HTERT RPE-1 (cell line): ENCODE data around the gene ZNF783.
"Not testable (repeated sequence)": the region's sequence is repeated elsewhere in the genome, so short reads cannot be mapped to it uniquely, and the experiment has no call there.

Experiments
- in situ Hi-C: fragments of 300-500 bp; cut with MboI; formaldehyde crosslinking; loops from 4 replicates; pipeline ENCODE4 v1.14.3; 2020; ENCODE audit warnings: low sequenced_read_pairs

Gene ZNF783

DNA sequence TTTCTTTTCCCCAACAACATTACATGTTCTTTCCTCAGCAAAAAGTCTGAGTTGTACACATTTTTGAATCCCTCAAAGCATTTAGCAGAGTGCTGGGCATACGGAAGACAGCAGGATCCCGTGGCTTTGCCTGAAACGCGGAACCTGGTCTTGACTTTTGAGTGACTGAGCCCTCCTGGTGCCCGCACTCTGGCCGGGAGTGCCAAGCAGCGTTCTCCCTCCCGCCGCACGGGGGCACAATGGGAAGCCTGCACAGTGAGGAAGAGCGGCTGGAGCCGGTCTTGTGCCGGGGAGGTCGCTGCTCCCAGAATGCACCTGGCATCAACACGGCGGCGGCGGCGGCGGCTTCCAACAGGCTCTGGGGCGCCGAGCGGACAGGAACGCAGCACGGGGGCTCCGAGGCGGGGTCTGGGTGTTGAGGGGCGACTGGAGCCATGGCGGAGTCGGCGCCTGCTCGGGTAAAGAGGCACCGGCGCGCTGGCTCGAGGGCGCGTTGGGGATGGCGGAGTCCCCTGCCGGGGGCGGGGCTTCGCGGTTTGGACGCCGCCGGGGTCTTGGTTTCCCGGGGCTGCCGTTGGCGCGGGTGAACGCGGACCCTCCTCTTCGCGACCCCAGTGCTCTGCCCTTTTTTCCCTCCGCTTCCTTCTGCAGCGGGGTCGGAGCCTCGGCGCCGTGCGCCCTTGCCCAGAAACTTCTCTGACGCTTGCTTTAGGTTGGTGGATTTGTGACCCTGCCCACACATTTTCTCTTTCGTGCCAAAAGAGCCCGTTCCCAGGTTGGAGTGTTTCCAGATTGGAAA, 22.5 kb upstream of the ZNF783 start, which contains the start of gene ZNF212:
TSS of gene ZNF212 (plus strand) at position 307 of the 799 bp plus-strand sequence. CDS start at position 435, 128 bp downstream.
- in situ Hi-C loops, result no loop called here

DNA sequence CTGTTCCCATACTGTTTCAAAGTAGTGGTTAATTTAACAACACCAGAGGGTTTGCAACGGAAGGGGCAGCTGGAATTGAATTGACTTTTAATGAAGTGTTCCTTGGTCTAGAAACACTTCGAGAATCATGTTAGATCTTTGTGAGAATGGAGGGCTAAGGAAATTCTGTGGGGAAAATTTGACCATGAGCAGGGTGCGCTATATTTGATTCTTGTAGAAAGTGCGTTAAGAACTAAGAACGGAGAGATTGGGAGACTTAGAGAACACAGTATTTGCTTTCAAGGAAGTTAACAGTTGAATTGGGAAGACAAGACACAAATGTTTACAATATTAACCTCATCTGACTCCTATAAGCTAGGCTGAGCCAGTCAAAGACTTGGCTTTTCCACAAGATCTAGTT, 21.4 kb upstream of the ZNF783 start:
- in situ Hi-C loops, result no loop called here

DNA sequence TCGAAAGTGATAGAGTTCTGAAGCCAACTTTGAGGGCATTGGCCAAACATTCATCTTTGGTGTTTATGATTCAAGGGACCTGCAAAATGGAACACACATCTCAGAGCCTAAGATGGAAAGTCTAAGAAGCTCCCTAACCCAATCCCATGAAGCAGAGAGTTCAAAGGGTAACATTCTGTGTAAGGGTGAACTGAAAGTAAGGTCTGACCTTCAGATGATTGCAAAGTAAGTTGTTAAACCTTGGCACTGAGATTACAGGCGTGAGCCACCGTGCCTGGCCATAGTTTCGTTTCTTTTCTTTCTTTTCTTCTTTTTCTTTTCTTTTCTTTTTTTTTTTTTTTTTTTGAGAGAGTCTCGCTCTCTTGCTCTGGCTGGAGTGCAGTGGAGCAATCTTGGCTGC, 20.3 kb upstream of the ZNF783 start:
- in situ Hi-C loops, result no loop called here

DNA sequence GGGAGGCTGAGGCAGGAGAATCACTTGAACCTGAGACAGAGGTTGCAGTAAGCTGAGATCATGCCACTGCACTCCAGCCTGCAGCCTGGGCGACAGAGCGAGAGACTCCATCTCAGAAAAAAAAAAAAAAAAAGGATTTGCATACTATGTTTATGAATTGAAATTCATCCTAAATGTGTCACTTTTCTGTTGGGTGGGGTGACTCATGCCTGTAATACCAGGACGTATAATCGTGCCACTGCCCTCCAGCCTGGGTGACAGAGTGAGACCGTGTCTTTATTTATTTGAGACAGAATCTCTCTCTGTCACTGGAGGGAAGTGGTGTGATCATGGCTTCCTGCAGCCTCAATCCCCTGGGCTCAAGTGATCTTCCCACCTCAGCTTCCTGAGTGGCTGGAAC, 16.8 kb upstream of the ZNF783 start:
- in situ Hi-C loops, result no loop called here

DNA sequence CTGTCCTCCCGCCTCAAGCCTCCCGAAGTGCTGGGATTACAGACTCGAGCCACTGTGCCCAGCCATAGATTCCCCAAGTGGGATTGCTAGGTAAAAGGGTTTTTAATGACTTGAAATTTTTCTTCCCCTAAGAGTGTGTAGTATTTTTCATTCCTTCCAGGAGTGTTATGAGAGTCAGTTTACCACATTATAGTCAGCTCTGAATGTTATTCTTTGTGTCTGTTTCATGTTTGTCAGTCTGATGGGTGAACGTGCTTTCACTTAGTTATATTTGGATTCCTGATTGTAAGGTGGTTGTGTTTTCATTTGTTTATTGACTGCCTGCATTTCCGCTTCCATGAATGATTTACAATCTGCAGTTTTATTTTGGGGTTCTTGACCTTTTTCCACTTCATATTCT, 16.3 kb upstream of the ZNF783 start:
- in situ Hi-C loops, result no loop called here

DNA sequence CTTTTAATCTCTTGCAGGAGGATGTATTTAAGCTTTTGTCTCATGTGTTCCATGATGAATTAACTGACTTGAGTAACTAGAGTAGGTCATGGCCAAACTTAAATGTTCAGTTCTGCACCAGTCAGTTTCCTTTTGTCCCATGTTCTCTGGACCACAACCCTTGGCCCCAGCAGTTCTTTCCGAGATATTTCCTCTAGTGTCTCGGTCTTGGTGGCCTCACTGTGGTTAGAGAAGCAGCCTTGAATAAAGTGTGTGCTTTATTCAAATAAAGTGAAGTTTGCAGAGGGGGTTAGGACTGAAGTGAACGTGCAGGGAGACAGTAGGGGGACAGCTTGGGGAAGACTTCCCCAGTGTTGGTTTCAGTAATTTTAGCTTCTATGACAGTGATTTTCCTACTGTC, 13.2 kb upstream of the ZNF783 start:
- in situ Hi-C loops, result no loop called here

DNA sequence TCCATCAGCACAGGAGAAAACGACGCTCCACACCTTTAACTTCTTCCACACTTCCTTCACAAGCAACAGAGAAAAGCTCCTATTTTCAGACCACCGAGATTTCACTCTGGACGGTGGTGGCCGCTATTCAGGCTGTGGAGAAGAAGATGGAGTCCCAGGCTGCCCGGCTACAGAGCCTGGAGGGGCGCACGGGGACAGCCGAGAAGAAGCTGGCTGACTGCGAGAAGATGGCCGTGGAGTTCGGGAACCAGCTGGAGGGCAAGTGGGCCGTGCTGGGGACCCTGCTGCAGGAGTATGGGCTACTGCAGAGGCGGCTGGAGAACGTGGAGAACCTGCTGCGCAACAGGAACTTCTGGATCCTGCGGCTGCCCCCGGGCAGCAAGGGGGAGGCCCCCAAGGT, 11.8 kb upstream of the ZNF783 start:
- in situ Hi-C loops, result not testable (repeated sequence)

DNA sequence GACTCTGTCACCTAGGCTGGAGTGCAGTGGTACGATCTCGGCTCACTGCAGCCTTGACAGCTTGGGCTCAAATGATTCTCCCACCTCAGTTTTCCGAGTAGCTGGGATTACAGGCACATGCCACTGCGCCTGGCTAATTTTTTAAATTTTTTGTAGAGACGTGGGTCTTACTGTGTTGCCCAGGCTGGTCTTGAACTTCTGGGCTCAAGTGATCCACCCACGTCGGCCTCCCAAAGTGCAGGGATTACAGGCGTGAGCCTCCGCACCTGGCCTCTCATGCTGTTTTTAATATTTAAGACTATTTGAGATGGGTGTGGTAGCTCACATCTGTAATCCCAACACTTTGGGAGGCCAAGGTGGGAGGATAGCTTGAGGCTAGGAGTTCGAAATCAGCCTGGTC, 10.5 kb upstream of the ZNF783 start:
- in situ Hi-C loops, result not testable (repeated sequence)

DNA sequence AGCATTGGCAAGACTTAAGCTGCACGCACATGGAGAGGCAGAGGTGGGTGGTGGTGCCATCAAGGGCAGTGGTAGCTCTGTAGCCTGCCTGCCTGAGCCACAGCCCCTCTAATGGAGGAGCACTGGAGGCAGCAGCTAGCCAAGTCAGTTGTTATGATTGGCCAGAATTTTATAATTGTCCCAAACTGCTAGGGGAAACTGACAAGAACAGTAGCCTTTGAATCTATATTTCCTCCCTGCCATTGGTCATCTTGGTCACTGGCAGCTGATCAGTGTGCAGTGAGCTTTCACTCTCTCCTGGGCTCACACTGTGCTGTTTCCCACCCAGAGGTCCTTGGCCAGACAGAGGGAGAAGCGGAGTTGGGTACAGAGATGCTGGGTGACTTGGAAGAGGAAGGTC, 9.6 kb upstream of the ZNF783 start:
- in situ Hi-C loops, result no loop called here

DNA sequence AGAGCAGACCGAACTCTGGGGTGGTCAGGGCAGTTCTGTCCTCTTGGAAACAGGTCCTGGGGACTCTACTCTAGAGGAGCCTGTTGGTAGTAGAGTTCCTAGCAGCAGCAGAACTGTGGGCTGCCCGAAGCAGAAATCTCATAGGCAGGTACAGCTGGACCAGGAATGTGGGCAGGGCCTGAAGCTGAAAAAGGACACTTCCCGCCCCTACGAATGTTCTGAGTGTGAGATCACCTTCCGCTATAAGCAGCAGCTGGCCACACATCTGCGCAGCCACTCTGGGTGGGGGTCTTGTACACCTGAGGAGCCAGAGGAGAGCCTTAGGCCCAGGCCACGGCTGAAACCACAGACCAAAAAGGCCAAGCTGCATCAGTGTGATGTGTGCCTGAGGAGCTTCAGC, 8.3 kb upstream of the ZNF783 start:
- in situ Hi-C loops, result no loop called here

DNA sequence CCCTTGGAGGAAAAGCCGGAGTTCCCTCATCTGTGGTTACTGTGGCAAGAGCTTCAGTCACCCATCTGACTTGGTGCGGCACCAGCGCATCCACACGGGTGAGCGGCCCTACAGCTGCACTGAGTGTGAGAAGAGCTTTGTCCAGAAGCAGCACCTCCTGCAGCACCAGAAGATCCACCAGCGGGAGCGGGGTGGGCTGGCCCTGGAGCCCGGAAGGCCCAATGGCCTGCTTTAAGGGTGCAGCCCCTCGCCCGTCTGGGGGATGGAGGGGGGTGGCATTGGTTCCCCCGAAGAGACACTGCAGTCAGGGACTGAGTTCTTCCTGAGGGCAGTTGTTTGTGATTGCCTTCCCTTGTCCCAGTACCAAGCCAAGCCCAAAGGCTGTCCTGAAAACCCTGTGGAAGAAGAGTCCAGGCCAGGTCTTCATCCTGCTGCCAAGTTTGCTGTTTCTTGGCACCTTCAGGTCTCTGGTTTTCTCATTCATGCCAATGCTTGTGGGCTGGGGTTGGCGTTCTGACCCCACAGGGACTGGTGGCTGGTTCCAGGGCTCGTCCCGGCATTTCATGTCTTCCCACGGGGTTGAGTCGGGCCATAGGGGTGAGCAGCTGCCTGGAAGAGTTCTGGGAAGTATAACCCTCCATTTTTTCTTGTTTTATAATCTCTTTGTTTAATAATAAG, 7.7 kb upstream of the ZNF783 start:
- in situ Hi-C loops, result no loop called here

DNA sequence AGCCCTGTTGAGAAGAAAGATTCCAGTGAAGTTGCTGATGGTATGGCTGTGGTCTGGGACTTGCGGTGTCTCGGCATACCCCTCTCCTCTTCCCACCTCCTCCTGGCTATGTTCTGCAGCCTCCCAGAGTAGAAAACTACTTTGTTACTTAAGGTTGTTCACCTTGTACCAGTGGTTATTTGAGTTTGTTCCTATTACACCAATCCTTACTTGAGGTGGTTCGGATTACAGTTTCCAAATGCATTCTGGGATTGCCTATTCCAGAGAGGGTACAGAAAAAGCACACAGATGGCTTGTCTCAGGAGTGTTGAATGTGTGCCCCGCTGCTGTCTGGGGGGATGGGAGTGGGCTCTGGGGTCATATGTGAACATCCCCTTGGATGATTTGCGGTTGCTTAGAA, 6.8 kb upstream of the ZNF783 start:
- in situ Hi-C loops, result no loop called here

DNA sequence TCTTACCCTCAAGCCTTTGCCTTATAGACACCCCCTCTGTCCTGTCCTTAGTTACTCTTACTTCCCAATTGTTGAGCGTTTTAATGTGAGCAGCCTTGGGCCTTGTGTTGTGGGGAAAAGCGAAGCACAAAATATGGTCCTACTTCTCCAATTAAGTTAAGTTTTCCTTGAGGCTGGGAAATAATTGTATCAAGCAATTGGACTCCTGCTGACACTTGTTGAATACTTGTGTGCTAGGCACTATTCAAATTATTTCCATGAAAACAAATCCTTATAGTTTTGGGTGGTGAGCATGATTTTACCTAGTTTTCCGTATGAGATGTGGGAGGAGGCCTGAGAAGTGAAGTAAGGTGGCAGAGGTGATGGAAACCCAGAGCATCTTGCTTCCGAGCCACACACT, 5.4 kb upstream of the ZNF783 start:
- in situ Hi-C loops, result no loop called here

DNA sequence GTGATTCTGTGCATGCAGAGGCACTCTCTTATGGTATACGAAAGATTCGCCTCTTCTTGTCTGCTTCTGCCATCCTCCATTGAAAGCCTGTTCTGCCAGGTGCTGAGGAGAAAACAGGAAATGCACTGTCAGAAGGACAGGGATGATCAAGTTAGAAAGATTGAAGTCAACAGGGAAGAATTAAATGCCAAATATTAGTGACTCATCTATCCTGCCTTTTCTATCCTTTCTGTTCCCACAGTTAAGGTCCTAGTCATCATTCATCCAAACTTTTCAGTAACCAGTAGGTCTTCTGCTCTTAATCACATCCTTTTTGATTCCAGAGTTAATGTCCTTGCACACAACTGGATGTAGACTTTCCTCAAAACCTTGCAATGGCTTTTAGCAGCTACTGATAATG, 4.8 kb upstream of the ZNF783 start:
- in situ Hi-C loops, result no loop called here

DNA sequence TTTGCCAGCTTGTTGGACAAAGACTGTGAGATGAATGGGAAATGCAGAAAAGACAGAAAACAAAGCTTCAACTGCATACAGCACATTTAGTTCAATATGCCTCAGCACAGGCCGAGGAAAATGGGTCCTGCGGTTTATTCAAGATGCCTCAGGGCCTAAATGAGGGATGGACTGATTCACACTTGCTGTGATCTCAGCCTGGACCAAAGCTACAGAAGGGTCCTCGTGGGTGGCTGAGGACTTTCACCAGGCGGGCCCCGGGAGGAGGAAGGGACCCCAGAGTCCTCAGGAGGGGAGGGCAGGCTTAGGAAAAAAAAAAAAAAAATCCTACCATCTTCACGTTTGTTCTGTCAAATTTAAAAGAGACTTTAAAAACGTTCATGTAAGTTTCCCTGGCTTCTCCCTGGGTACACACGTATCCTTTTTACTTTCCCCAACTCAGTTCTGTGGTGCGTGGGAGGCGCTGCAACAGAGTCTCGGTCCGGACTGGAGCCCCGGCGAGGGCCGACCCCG, 624 bp upstream of the ZNF783 start:
- in situ Hi-C loops, result no loop called here

DNA sequence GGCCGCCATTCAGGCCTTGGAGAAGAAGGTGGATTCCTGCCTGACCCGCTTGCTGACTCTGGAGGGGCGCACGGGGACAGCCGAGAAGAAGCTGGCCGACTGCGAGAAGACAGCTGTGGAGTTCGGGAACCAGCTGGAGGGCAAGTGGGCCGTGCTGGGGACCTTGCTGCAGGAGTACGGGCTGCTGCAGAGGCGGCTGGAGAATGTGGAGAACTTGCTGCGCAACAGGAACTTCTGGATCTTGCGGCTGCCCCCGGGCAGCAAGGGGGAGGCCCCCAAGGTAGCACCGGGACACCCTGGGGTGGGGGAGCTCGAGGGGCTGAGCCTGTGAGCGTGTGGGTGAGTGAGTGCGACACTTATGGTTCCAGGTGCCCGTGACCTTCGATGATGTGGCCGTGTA, 4.5 kb downstream of the ZNF783 start:
- in situ Hi-C loops, result no loop called here

DNA sequence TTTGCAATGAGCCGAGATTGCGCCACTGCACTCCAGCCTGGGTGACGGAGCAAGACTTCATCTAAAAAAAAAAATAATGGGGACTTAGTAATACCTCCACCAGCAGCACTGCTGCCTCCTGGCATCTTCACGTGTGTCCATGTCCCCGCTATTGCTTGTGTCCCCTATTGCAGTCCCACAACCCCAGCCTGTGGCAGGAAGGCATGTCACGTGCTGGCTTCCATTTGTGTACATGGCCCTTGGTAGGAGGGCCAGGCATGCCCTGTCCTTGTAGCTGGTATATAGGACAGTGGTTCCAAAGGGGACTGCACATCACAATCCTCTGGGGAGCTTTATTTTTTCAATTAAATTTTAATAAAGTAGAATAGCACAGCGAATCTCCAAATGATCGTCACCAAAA, 5.7 kb downstream of the ZNF783 start:
- in situ Hi-C loops, result no loop called here

DNA sequence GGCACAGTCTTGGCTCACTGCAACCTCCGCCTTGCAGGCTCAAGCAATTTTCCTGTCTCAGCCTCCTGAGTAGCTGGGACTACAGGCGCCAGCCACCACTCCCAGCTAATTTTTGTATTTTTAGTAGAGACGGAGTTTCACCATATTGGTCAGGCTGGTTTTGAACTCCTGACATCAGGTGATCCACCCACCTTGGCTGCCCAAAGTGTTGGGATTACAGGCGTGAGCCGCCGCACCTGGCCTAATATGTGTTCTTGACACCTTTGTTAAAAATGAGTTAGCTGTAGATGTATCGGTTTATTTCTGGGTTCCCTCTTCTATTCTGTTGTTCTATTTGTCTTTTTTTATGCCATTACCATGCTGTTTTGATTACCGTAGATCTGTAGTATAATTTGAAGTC, 12.4 kb downstream of the ZNF783 start:
- in situ Hi-C loops, result not testable (repeated sequence)

DNA sequence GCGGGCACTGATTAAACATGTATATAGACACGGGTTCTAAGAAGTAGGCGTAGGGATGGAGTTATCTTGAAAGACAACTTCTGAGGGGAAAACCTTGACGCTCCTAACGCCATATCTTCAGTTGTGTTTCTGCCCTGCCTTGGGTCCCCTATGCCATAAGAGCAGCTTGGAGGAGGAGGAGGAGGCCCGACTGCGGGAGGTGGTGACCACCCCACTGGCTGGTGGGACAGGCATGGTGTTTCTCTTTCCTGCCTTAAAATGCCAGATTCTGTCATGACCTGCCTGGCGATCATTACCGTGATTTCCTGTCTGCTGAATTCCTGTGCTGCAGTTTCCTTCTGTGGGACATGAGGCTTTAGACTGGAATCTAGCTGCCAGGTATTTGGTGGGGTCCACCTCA, 15.9 kb downstream of the ZNF783 start:
- in situ Hi-C loops, result no loop called here

DNA sequence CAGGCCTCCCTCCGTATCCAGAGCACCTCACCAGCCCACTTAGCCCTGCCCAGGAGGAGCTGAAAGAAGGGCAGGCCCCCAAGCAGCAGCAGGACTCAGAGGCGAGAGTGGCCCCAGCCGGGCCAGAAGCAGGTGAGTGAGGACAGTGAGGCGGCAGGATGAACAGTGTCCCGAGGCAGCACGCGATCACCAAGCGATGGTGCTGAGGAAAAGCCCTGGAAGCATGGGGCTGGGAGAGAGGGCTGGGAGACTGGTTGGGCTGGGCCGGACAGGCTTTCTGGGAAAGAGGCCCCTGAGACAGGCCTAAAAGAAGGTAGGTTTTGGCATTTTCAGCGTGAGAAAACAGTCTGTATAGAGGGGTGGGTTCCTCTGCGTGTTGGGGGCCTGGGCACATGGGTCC, 16.4 kb downstream of the ZNF783 start:
- in situ Hi-C loops, result no loop called here

DNA sequence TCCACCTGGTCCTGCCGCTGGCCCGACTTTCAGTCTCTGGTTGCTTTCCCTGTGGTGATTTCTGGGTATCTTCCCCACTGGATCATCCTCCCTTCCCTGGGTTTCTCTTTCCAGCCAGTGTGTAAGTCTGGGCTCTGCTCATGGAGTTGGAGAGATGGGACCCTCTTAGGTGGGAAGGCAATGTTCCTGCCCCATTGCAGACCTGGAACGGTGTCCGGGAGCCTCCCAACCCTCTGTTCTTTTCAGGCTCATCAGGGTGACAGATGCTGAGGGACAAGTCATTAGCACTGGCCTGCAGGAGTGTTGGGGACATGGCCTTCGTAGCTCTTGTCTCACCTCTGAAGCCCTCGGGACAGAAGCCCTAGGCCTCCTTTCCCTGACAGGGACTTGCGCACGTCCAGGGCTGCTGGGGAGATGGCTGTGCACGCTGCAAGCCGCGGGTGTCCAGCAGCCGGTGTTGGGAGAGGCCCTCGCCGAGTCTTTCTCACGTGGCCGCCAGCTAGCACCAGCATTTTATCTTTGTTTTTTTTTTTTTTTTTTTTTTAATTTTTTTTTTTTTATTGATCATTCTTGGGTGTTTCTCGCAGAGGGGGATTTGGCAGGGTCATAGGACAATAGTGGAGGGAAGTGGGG, 17.2 kb downstream of the ZNF783 start:
- in situ Hi-C loops, result no loop called here

DNA sequence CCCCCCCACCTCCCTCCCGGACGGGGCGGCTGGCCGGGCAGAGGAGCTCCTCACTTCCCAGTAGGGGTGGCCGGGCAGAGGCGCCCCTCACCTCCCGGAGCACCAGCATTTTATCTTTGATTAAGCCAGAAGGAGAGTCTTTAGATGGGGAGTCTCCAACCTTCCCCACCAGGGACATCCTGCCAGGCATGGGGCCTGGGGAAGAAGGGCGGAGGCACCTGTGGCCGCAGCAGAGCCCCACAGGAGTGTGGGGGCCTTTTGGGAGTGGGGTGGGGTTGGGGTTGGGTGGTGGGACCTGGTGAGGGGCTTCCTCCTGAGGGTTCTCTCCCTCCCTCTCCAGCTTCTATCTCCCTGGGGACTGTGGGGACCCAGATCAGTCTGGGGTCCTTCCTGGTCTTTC, 18.2 kb downstream of the ZNF783 start:
- in situ Hi-C loops, result no loop called here
